Stomach (tissue), 4 donors: Measurements from ENCODE around the gene USB1.

Experiments used
- POLR2A ChIP-seq, 4 donors: fragments of 450-650 bp; IDR thresholded peaks; one replicate each; pipeline ENCODE4 v1.6.1; 2016; ENCODE audit warnings: antibody characterized with exemption in 4 of 4, control low read depth in 2 of 4, mild to moderate bottlenecking in 1 of 4, moderate library complexity in 1 of 4
- TF ChIP-seq, protein P1 (sequence below), 7 experiments: fragments of 450-650 bp in 4 of 7; fragments of 200-600 bp in 3 of 7; sonication (generic) in 3 of 7; IDR thresholded peaks; one replicate each; pipeline ENCODE4 v1.5.1; 2016 to 2019; ENCODE audit warnings: antibody characterized with exemption in 7 of 7, control low read depth in 2 of 7, mild to moderate bottlenecking in 1 of 7

DNA sequence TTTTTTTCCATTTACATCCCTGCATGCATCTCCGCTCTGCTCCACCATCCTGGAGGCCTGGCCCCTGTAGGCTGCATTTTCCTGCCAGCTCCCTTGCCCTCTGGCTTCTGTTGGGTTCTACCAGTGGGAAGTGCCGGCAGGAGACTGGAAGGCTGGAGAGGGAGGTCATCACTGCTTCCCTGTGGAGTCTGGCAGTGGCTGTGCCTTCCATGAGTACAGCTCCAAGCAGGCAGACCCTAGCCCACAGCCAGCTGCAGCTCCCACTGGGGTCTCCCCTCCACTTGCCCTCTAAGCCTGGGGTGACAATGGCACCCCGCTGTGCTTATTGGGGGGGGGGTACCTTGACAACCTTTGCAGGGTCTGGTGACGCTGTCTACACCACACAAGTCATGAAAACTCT lies 61.6 kb downstream of the USB1 start:
- TF ChIP-seq, protein P1, sequence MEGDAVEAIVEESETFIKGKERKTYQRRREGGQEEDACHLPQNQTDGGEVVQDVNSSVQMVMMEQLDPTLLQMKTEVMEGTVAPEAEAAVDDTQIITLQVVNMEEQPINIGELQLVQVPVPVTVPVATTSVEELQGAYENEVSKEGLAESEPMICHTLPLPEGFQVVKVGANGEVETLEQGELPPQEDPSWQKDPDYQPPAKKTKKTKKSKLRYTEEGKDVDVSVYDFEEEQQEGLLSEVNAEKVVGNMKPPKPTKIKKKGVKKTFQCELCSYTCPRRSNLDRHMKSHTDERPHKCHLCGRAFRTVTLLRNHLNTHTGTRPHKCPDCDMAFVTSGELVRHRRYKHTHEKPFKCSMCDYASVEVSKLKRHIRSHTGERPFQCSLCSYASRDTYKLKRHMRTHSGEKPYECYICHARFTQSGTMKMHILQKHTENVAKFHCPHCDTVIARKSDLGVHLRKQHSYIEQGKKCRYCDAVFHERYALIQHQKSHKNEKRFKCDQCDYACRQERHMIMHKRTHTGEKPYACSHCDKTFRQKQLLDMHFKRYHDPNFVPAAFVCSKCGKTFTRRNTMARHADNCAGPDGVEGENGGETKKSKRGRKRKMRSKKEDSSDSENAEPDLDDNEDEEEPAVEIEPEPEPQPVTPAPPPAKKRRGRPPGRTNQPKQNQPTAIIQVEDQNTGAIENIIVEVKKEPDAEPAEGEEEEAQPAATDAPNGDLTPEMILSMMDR (IDR thresholded peaks at IDR 0.05): no peak
- TF ChIP-seq POLR2A (IDR thresholded peaks at IDR 0.05): no peak
